PFSK-1 (cell line): Measurements from ENCODE around the gene S100A8.

ENCODE experiments used
- FOXP2 ChIP-seq: optimal IDR thresholded peaks from 2 replicates; pipeline ENCODE3; 2011; ENCODE audit warnings: borderline replicate concordance, control low read depth, inconsistent platforms; ENCODE audit not compliant: insufficient read depth; ENCODE audit errors: extremely low read length, extremely low read depth
- POLR2AphosphoS5 ChIP-seq: IDR thresholded peaks from 2 replicates; pipeline ENCODE4 v1.6.1; 2012; ENCODE audit warnings: low read depth, mild to moderate bottlenecking, control low read depth, low read length, moderate library complexity
- SIN3A ChIP-seq: IDR thresholded peaks from 2 replicates; pipeline ENCODE4 v1.6.1; 2012; ENCODE audit warnings: mild to moderate bottlenecking, low read length, moderate library complexity, borderline replicate concordance; ENCODE audit not compliant: insufficient read depth
- TAF1 ChIP-seq: IDR thresholded peaks from 2 replicates; pipeline ENCODE4 v1.6.1; 2012; ENCODE audit warnings: low read length, control low read depth, borderline replicate concordance; ENCODE audit not compliant: insufficient read depth
- TF ChIP-seq, protein P1 (sequence below), 2 experiments: IDR thresholded peaks; 2 replicates each; pipeline versions ENCODE4 v1.6.1 to v1.8.0; 2011 to 2012; ENCODE audit warnings: low read depth in 2 of 2, low read length in 2 of 2, control low read depth in 1 of 2, inconsistent platforms in 1 of 2, mild to moderate bottlenecking in 1 of 2, moderate library complexity in 1 of 2; ENCODE audit not compliant: insufficient read depth in 1 of 2

S100A8 gene

DNA sequence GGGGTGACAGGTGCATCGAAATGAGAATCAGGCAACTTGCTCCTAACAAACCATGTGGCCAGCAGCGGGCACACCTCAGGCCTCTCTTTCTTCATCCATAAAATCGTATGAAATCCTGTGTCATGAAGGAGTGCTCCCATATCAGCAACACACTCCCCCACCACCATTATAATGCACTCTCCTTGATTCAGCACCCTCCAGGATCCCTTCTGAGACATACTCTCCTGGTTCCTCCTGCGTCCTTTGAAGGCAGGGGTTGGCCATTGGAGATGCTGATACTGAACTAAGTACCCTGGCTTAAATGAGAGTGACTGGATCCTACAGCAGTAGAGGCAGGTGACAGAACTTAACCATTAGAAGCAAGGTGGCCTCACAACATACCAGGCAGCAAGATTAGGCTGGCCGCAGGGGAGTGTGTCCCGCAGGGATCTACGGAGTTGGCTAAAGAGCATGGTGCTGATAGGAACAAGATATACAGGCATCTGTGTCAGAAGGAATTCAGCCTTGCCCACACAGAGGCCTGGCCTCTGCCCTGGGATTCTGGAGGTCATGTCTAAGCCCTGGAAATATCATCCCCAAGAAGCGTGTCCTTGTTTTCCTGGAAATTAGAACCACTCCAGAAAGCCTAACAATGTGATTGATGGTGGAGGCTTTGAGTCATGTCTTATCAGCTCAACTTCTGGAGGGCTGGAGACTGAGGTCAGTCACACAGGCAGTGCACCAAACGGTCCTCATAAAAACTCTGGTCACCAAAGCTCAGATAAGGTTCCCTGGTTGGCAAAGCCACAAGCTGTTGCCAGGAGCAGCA lies 42.2 kb upstream of the S100A8 start:
- no peak for TF ChIP-seq FOXP2
- no peak for TF ChIP-seq TAF1
- TF ChIP-seq, protein P1, sequence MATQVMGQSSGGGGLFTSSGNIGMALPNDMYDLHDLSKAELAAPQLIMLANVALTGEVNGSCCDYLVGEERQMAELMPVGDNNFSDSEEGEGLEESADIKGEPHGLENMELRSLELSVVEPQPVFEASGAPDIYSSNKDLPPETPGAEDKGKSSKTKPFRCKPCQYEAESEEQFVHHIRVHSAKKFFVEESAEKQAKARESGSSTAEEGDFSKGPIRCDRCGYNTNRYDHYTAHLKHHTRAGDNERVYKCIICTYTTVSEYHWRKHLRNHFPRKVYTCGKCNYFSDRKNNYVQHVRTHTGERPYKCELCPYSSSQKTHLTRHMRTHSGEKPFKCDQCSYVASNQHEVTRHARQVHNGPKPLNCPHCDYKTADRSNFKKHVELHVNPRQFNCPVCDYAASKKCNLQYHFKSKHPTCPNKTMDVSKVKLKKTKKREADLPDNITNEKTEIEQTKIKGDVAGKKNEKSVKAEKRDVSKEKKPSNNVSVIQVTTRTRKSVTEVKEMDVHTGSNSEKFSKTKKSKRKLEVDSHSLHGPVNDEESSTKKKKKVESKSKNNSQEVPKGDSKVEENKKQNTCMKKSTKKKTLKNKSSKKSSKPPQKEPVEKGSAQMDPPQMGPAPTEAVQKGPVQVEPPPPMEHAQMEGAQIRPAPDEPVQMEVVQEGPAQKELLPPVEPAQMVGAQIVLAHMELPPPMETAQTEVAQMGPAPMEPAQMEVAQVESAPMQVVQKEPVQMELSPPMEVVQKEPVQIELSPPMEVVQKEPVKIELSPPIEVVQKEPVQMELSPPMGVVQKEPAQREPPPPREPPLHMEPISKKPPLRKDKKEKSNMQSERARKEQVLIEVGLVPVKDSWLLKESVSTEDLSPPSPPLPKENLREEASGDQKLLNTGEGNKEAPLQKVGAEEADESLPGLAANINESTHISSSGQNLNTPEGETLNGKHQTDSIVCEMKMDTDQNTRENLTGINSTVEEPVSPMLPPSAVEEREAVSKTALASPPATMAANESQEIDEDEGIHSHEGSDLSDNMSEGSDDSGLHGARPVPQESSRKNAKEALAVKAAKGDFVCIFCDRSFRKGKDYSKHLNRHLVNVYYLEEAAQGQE (IDR thresholded peaks at IDR 0.05; ENCODE audit: insufficient read depth in 1 of 2, low read depth in 2 of 2, low read length in 2 of 2), result no peak
- no peak for TF ChIP-seq POLR2AphosphoS5
- TF ChIP-seq SIN3A, result no peak

- TF ChIP-seq SIN3A (no peak), FOXP2 (no peak), TAF1 (no peak), POLR2AphosphoS5 (no peak)
Observed at GRCh38 chr1:153431928-153432327, 41.1 kb upstream of the S100A8 start.

GRCh38 chr1:153431427-153431826 lies 40.6 kb upstream of the S100A8 start:
- no peak for TF ChIP-seq POLR2AphosphoS5
- no peak for TF ChIP-seq SIN3A
- TF ChIP-seq, protein P1 (IDR thresholded peaks at IDR 0.05; ENCODE audit: insufficient read depth in 1 of 2, low read depth in 2 of 2, low read length in 2 of 2), result no peak
- no peak for TF ChIP-seq FOXP2
- no peak for TF ChIP-seq TAF1

- TF ChIP-seq TAF1, result no peak
- no peak for TF ChIP-seq POLR2AphosphoS5
- no peak for TF ChIP-seq FOXP2
- TF ChIP-seq SIN3A, result no peak
- TF ChIP-seq, protein P1 (IDR thresholded peaks at IDR 0.05; ENCODE audit: insufficient read depth in 1 of 2, low read depth in 2 of 2, low read length in 2 of 2), result no peak
Observed at GRCh38 chr1:153431002-153431401, 40.1 kb upstream of the S100A8 start.

DNA sequence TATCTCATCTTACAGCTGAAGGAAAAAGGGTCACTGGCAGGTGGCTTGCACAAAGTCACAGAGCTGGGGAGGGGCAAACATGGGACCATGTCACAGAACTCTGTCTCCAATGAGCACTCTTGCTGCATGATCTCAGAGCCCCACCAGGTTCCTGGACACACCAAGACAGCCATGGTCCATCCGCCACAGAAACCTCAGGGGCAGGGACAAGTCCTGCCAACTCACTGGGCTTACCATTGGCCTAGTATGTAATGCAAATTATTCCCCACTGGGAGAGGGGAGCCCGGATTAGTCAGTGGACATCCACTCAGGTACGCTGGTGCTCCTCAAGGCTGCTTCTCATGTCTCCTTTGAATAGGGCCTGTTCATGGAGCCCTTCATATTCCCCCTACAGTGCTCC lies 39.7 kb upstream of the S100A8 start:
- no peak for TF ChIP-seq TAF1
- TF ChIP-seq, protein P1 (IDR thresholded peaks at IDR 0.05; ENCODE audit: insufficient read depth in 1 of 2, low read depth in 2 of 2, low read length in 2 of 2), result no peak
- TF ChIP-seq FOXP2, result no peak
- no peak for TF ChIP-seq POLR2AphosphoS5
- TF ChIP-seq SIN3A, result no peak
